ENCODE results near the gene CNTNAP2. TPM values are rescaled to one million over a fixed set of nuclear protein-coding genes. Genes with fewer than 3 reads are reported as not detected.

Gene CNTNAP2
- total RNA-seq, 1 experiment from 2014 or later, result 42.5 TPM

DNA sequence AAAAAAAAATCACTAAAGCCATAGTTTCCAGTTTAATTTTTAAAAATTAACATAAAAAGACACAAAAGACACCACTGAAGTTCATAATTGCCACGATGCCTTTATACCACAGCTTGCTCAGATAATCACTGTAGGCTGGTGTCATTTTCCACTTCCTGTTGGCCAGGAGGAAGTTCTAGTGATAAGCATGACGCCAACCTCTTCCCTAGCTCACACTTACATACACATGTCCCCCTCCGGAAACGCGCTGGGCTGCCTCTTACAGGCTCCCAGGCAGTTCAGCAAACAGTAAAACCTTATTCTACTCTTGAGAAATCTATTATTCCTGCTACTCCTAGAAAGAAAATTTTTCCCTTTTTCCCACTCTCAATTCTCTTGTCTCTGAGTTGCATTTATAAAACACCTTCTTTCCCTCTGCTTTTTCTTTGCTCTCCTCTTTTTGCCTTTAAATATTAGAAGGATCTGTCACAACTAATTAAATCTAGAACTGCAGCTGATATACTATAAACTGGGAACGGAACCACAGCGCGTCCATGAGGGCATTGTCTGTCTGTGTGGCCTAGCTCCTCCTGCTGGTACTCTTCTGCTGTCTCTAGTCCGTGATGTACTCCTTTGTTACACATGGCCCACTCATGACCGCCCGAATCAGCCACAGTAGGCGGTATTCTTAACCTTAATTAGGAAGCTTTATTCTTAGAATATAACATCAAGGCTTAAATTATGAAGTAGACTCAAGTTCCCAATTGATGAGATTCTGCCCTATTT is 664.9 kb downstream of the CNTNAP2 start:
- ChIA-PET CTCF (no interaction called here), POLR2A (no interaction called here)
- H3K4me1 ChIP-seq, result no peaks in the 10 kb centered on the region
- H3K27me3 Mint-ChIP-seq (ENCODE audit: insufficient read depth, unreplicated experiment), result no peaks in the 10 kb centered on the region
- TF ChIP-seq, protein P1, sequence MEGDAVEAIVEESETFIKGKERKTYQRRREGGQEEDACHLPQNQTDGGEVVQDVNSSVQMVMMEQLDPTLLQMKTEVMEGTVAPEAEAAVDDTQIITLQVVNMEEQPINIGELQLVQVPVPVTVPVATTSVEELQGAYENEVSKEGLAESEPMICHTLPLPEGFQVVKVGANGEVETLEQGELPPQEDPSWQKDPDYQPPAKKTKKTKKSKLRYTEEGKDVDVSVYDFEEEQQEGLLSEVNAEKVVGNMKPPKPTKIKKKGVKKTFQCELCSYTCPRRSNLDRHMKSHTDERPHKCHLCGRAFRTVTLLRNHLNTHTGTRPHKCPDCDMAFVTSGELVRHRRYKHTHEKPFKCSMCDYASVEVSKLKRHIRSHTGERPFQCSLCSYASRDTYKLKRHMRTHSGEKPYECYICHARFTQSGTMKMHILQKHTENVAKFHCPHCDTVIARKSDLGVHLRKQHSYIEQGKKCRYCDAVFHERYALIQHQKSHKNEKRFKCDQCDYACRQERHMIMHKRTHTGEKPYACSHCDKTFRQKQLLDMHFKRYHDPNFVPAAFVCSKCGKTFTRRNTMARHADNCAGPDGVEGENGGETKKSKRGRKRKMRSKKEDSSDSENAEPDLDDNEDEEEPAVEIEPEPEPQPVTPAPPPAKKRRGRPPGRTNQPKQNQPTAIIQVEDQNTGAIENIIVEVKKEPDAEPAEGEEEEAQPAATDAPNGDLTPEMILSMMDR (IDR thresholded peaks at IDR 0.05; ENCODE audit: insufficient read depth in 1 of 2, low read depth in 1 of 2, low read length in 1 of 2, severe bottlenecking in 1 of 2, unreplicated experiment in 1 of 2), result no peak
- H3K36me3 ChIP-seq (ENCODE audit: control insufficient read depth, insufficient read depth, low read length), result no peaks in the 10 kb centered on the region
- H3K27ac Mint-ChIP-seq (ENCODE audit: unreplicated experiment), result no peak overlapping the region
- no TSS peak for BruUV-seq (replicated peaks)
- H3K4me3 ChIP-seq (ENCODE audit: low read depth, low read length), result no peak overlapping the region
- no peak overlapping the region for H3K4me3 Mint-ChIP-seq (ENCODE audit: unreplicated experiment)
- H3K9me3 Mint-ChIP-seq (ENCODE audit: unreplicated experiment), result no peaks in the 10 kb centered on the region
- H3K4me1 Mint-ChIP-seq (ENCODE audit: low read depth, unreplicated experiment), result no peaks in the 10 kb centered on the region
- no peaks in the 10 kb centered on the region for H3K36me3 Mint-ChIP-seq (ENCODE audit: insufficient read depth, unreplicated experiment)
- no peak for DNase-seq
- intact Hi-C loops (cut with micrococcal nuclease; ENCODE audit: unreplicated experiment), result no loop called here
- no peaks in the 10 kb centered on the region for H3K9me3 ChIP-seq
- H3K27me3 ChIP-seq (replicated peaks; ENCODE audit: control insufficient read depth, insufficient read depth, low read length), result no peaks in the 10 kb centered on the region

DNA sequence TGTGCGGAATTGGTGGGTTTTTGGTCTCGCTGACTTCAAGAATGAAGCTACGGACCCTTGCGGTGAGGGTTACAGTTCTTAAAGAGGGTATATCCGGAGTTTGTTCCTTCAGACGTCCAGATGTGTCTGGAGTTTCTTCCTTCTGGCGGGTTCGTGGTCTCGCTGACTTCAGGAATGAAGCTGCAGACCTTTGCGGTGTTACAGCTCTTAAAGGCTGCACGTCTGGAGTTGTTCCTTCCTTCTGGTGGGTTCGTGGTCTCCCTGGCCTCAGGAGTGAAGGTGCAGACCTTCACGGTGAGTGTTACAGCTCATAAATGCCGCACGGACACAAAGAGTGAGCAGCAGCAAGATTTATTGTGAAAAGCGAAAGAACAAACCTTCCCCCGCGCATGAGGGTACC is 670.7 kb downstream of the CNTNAP2 start:
- no peak for DNase-seq
- no peaks in the 10 kb centered on the region for H3K4me1 ChIP-seq
- Mint-ChIP-seq H3K27me3 (ENCODE audit: insufficient read depth, unreplicated experiment) (no peaks in the 10 kb centered on the region), H3K36me3 (ENCODE audit: insufficient read depth, unreplicated experiment) (no peaks in the 10 kb centered on the region), H3K4me1 (ENCODE audit: low read depth, unreplicated experiment) (no peaks in the 10 kb centered on the region), H3K27ac (ENCODE audit: unreplicated experiment) (no peak overlapping the region), H3K9me3 (ENCODE audit: unreplicated experiment) (no peaks in the 10 kb centered on the region), H3K4me3 (ENCODE audit: unreplicated experiment) (no peak overlapping the region)
- peaks cover 4% of the 10 kb centered on the region; the same call in 1 of the 2 replicates for H3K9me3 ChIP-seq
- TF ChIP-seq, protein P1 (IDR thresholded peaks at IDR 0.05; ENCODE audit: insufficient read depth in 1 of 2, low read depth in 1 of 2, low read length in 1 of 2, severe bottlenecking in 1 of 2, unreplicated experiment in 1 of 2), result no peak
- no peak overlapping the region for H3K4me3 ChIP-seq (ENCODE audit: low read depth, low read length)
- no peaks in the 10 kb centered on the region for H3K27me3 ChIP-seq (replicated peaks; ENCODE audit: control insufficient read depth, insufficient read depth, low read length)
- no TSS peak for BruUV-seq (replicated peaks)
- intact Hi-C loops (cut with micrococcal nuclease; ENCODE audit: unreplicated experiment), result no loop called here
- ChIA-PET POLR2A (no interaction called here), CTCF (no interaction called here)
- H3K36me3 ChIP-seq (ENCODE audit: control insufficient read depth, insufficient read depth, low read length), result no peaks in the 10 kb centered on the region

DNA sequence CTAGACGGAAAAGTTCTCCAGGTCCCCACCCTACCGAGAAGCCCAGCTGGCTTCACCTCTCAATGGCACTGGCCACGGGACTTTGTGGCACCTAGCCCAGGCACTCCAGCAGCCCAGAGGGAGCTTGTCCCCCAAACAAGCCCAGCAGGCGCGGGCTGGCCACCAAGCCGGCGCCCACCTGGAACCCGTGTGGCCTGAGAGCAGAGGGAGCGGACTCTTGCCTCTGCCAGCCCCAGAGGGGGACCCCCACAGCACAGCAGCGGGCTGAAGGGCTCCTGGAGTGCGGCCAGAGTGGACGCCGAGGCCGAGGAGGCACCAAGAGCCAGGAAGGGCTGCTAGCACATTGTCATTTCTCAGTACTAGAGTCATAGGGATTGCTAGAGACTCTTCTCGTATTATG is 671.4 kb downstream of the CNTNAP2 start:
- no TSS peak for BruUV-seq (replicated peaks)
- no peaks in the 10 kb centered on the region for H3K9me3 Mint-ChIP-seq (ENCODE audit: unreplicated experiment)
- CTCF ChIA-PET, result no interaction called here

More for the DNA sequence above, 671.4 kb downstream of the CNTNAP2 start:
- no peaks in the 10 kb centered on the region for H3K4me1 ChIP-seq
- Mint-ChIP-seq H3K27ac (ENCODE audit: unreplicated experiment) (no peak overlapping the region), H3K27me3 (ENCODE audit: insufficient read depth, unreplicated experiment) (no peaks in the 10 kb centered on the region), H3K36me3 (ENCODE audit: insufficient read depth, unreplicated experiment) (no peaks in the 10 kb centered on the region), H3K4me1 (ENCODE audit: low read depth, unreplicated experiment) (no peaks in the 10 kb centered on the region), H3K4me3 (ENCODE audit: unreplicated experiment) (no peak overlapping the region)
- TF ChIP-seq, protein P1 (IDR thresholded peaks at IDR 0.05; ENCODE audit: insufficient read depth in 1 of 2, low read depth in 1 of 2, low read length in 1 of 2, severe bottlenecking in 1 of 2, unreplicated experiment in 1 of 2), result no peak
- no peaks in the 10 kb centered on the region for H3K27me3 ChIP-seq (replicated peaks; ENCODE audit: control insufficient read depth, insufficient read depth, low read length)
- no peak overlapping the region for H3K4me3 ChIP-seq (ENCODE audit: low read depth, low read length)
- DNase-seq, result no peak
- H3K36me3 ChIP-seq (ENCODE audit: control insufficient read depth, insufficient read depth, low read length), result no peaks in the 10 kb centered on the region
- H3K9me3 ChIP-seq, result peaks cover 4% of the 10 kb centered on the region; the same call in 1 of the 2 replicates
- POLR2A ChIA-PET, result no interaction called here
- intact Hi-C loops (cut with micrococcal nuclease; ENCODE audit: unreplicated experiment), result no loop called here

All from Caco-2 (cell line).